Activated gamma-delta T cell treated with anti-CD3 and anti-CD28 coated beads, Interleukin-2, amount 50 U/mL, for 16 hours (primary cell): ENCODE measurements around the gene ANKS1B.

ENCODE experiments used
- DNase-seq: peaks from one replicate; pipeline ENCODE4 v3.0.0-alpha.2; 2020; ENCODE audit warnings: low read depth

The ANKS1B gene

GRCh38 chr12:99192489-99192888, 792.2 kb downstream of the ANKS1B start:
- no peak for DNase-seq

- no peak for DNase-seq
Observed at GRCh38 chr12:99176871-99177270, 807.9 kb downstream of the ANKS1B start.

GRCh38 chr12:99170461-99170860, 814.3 kb downstream of the ANKS1B start:
- DNase-seq: no peak

- DNase-seq: no peak
Observed at GRCh38 chr12:99170037-99170436, 814.7 kb downstream of the ANKS1B start.

- DNase-seq: no peak
Observed at GRCh38 chr12:99157946-99158345, 826.8 kb downstream of the ANKS1B start.

- DNase-seq: no peak
Observed at GRCh38 chr12:99154983-99155336, 829.8 kb downstream of the ANKS1B start.

GRCh38 chr12:99154216-99154982, 830.3 kb downstream of the ANKS1B start:
- no peak for DNase-seq

- DNase-seq: no peak
Observed at GRCh38 chr12:99153293-99153692, 831.4 kb downstream of the ANKS1B start.

GRCh38 chr12:99152337-99152736, 832.4 kb downstream of the ANKS1B start:
- no peak for DNase-seq

- DNase-seq: no peak
Observed at GRCh38 chr12:99151744-99152143, 833.0 kb downstream of the ANKS1B start.

- no peak for DNase-seq
Observed at GRCh38 chr12:99147130-99147529, 837.6 kb downstream of the ANKS1B start.

- DNase-seq: no peak
Observed at GRCh38 chr12:99146730-99147129, 838.0 kb downstream of the ANKS1B start.

GRCh38 chr12:99146185-99146584, 838.6 kb downstream of the ANKS1B start:
- DNase-seq: no peak

- no peak for DNase-seq
Observed at GRCh38 chr12:99142651-99143050, 842.1 kb downstream of the ANKS1B start.

GRCh38 chr12:99140017-99140720, 844.6 kb downstream of the ANKS1B start:
- DNase-seq: no peak

- no peak for DNase-seq
Observed at GRCh38 chr12:99138393-99138792, 846.3 kb downstream of the ANKS1B start.

- DNase-seq: no peak
Observed at GRCh38 chr12:99137124-99137855, 847.4 kb downstream of the ANKS1B start.

- no peak for DNase-seq
Observed at GRCh38 chr12:99136516-99136915, 848.2 kb downstream of the ANKS1B start.

GRCh38 chr12:99135376-99135775, 849.4 kb downstream of the ANKS1B start:
- DNase-seq: no peak

GRCh38 chr12:99133401-99133800, 851.3 kb downstream of the ANKS1B start:
- DNase-seq: no peak

- no peak for DNase-seq
Observed at GRCh38 chr12:99131751-99132199, 853.0 kb downstream of the ANKS1B start.

- no peak for DNase-seq
Observed at GRCh38 chr12:99130808-99131553, 853.8 kb downstream of the ANKS1B start.
